HepG2 (cell line): ENCODE data around the gene SCYGR6.

Source experiments
- CAMTA2 ChIP-seq: sonication (generic); formaldehyde crosslinking; IDR thresholded peaks from 2 replicates; pipeline ENCODE4 v1.4.0; 2020; ENCODE audit warnings: mild to moderate bottlenecking, missing genetic modification reagents, borderline replicate concordance
- CBX2 ChIP-seq, 2 experiments: fragments of 200-600 bp in 1 of 2; sonication (generic); formaldehyde crosslinking in 1 of 2; IDR thresholded peaks; 2 replicates each; pipeline versions ENCODE4 v1.7.0 to v1.8.1; 2018 to 2022; ENCODE audit warnings: low read depth in 2 of 2, low read length in 1 of 2, mild to moderate bottlenecking in 1 of 2, missing genetic modification reagents in 1 of 2
- NFE2L2 ChIP-seq: fragments of 150-350 bp; IDR thresholded peaks from 2 replicates; pipeline ENCODE4 v1.6.1; 2014; ENCODE audit warnings: low read length
- NFIC ChIP-seq: IDR thresholded peaks from 2 replicates; pipeline ENCODE4 v1.6.1; 2012; ENCODE audit warnings: mild to moderate bottlenecking, low read length, inconsistent platforms
- TCF12 ChIP-seq, 2 experiments: fragments of 450-650 bp in 1 of 2; sonication (generic) in 1 of 2; formaldehyde crosslinking in 1 of 2; IDR thresholded peaks; 2 replicates each; pipeline versions ENCODE4 v1.6.1 to v1.8.0; 2017 to 2022; ENCODE audit warnings: antibody characterized with exemption in 1 of 2, mild to moderate bottlenecking in 1 of 2, missing genetic modification reagents in 1 of 2, moderate library complexity in 1 of 2
- ZNF121 ChIP-seq: sonication (generic); formaldehyde crosslinking; IDR thresholded peaks from 2 replicates; pipeline ENCODE4 v1.5.0; 2020; ENCODE audit warnings: mild to moderate bottlenecking, missing genetic modification reagents
- TF ChIP-seq, protein P1 (sequence below): sonication (generic); formaldehyde crosslinking; IDR thresholded peaks from 2 replicates; pipeline ENCODE4 v1.8.0; 2022; ENCODE audit warnings: low read depth, missing genetic modification reagents
- TF ChIP-seq, protein P2 (sequence below): sonication (generic); formaldehyde crosslinking; IDR thresholded peaks from 2 replicates; pipeline ENCODE4 v1.5.0; 2020; ENCODE audit warnings: mild to moderate bottlenecking, missing genetic modification reagents, moderate library complexity
- TF ChIP-seq, protein P3 (sequence below): IDR thresholded peaks from 2 replicates; pipeline ENCODE4 v1.6.1; 2016; ENCODE audit warnings: control low read depth

DNA sequence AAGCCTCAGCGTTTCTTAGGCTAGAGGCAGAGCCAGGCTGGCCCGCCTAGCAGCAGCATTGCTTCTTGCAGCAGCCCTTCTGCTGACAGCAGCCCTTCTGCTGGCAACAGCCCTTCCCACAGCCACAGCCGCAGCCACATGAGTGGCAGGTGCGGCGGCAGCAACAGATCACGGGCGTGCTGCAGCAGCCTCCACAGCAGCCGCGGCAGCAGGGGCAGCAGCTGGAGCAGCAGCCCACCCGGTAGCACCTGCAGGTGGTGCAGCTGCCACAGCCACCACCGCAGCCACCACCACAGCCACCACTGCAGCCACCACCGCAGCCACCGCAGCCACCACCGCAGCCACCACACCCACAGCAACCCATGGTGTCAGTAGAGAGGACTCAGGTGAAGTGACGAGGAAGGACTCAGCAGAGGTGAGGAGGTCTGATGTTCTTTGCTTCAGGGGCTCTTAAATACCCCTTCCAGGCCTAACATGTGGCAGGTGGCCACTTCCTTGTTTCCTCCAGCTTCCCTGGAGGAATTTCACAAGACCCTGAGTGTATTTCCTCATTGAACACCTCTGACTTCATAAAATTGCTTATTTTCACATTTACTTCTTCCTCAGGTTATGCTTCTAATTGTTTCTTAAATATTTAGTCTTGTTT, at the start of gene SCYGR6:
- TF ChIP-seq NFE2L2 (no peak), TCF12 (IDR thresholded peaks at IDR 0.05) (no peak), TCF12 (CRISPR knock-in tag; IDR thresholded peaks at IDR 0.05) (no peak), ZNF121 (CRISPR knock-in tag) (no peak), CBX2 (IDR thresholded peaks at IDR 0.05; ENCODE audit: low read depth, low read length) (no peak), CBX2 (CRISPR knock-in tag; IDR thresholded peaks at IDR 0.05; ENCODE audit: low read depth) (no peak), NFIC (no peak), CAMTA2 (CRISPR knock-in tag) (no peak)
- TF ChIP-seq, protein P1, sequence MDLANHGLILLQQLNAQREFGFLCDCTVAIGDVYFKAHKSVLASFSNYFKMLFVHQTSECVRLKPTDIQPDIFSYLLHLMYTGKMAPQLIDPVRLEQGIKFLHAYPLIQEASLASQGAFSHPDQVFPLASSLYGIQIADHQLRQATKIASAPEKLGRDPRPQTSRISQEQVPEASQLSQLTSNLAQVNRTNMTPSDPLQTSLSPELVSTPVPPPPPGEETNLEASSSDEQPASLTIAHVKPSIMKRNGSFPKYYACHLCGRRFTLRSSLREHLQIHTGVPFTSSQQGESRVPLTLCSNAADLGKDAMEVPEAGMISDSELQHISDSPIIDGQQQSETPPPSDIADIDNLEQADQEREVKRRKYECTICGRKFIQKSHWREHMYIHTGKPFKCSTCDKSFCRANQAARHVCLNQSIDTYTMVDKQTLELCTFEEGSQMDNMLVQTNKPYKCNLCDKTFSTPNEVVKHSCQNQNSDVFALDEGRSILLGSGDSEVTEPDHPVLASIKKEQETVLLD (CRISPR knock-in tag) = no peak
- TF ChIP-seq, protein P2, sequence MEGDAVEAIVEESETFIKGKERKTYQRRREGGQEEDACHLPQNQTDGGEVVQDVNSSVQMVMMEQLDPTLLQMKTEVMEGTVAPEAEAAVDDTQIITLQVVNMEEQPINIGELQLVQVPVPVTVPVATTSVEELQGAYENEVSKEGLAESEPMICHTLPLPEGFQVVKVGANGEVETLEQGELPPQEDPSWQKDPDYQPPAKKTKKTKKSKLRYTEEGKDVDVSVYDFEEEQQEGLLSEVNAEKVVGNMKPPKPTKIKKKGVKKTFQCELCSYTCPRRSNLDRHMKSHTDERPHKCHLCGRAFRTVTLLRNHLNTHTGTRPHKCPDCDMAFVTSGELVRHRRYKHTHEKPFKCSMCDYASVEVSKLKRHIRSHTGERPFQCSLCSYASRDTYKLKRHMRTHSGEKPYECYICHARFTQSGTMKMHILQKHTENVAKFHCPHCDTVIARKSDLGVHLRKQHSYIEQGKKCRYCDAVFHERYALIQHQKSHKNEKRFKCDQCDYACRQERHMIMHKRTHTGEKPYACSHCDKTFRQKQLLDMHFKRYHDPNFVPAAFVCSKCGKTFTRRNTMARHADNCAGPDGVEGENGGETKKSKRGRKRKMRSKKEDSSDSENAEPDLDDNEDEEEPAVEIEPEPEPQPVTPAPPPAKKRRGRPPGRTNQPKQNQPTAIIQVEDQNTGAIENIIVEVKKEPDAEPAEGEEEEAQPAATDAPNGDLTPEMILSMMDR (CRISPR knock-in tag) = no peak
- TF ChIP-seq, protein P3, sequence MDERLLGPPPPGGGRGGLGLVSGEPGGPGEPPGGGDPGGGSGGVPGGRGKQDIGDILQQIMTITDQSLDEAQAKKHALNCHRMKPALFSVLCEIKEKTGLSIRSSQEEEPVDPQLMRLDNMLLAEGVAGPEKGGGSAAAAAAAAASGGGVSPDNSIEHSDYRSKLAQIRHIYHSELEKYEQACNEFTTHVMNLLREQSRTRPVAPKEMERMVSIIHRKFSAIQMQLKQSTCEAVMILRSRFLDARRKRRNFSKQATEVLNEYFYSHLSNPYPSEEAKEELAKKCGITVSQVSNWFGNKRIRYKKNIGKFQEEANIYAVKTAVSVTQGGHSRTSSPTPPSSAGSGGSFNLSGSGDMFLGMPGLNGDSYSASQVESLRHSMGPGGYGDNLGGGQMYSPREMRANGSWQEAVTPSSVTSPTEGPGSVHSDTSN = no peak
